Endothelial cell of umbilical vein (primary cell): ENCODE data around the gene CEP295NL. TPM values are rescaled to one million over a fixed set of nuclear protein-coding genes. Genes with fewer than 3 reads are reported as not detected.

Experiments
- BruUV-seq: library from RNA; stranded (reverse); fragments of 400-500 nt; replicated peaks from 2 replicates; lab custom pipeline; 2021; lab: Mats Ljungman, UMichigan
- CTCF ChIA-PET: fragments of 300-600, 350-600 bp; sonication (Branson Sonifier 250); formaldehyde crosslinking; loops from one replicate; lab custom pipeline; 2021; ENCODE audit warnings: antibody characterized with exemption, inconsistent platforms; lab: Charles Lee
- POLR2A ChIA-PET: fragments of 300-600, 350-600 bp; sonication (Branson Sonifier 250); formaldehyde crosslinking; loops from one replicate; lab custom pipeline; 2021; ENCODE audit warnings: antibody characterized with exemption, inconsistent platforms; lab: Charles Lee
- DNase-seq: peaks from one replicate; pipeline ENCODE4 v3.0.0-alpha.2; 2011; ENCODE audit warnings: low read depth, low spot score
- FAIRE-seq: peaks from 2 replicates; lab custom pipeline; 2011; peaks lifted over from hg19 to GRCh38; lab: Jason Lieb, UNC
- H2AFZ ChIP-seq: 2 replicates; pipeline ENCODE4 v1.6.0; 2012; ENCODE audit warnings: low read depth, low read length, control low read depth, inconsistent platforms
- H3K27ac ChIP-seq: 2 replicates; pipeline ENCODE4 v1.5.1; 2011; ENCODE audit warnings: low read depth, mild to moderate bottlenecking, control low read depth, low read length, moderate library complexity; ENCODE audit not compliant: insufficient read depth
- H3K27me3 ChIP-seq, 2 experiments: 2 replicates each; pipeline versions ENCODE4 v1.6.0 to v1.6.1; 2011; ENCODE audit warnings: low read length in 2 of 2, mixed read lengths in 1 of 2; ENCODE audit not compliant: control insufficient read depth in 2 of 2, insufficient read depth in 2 of 2
- H3K36me3 ChIP-seq, 2 experiments: 2 replicates in 1 of 2; 3 replicates in 1 of 2; pipeline ENCODE4 v1.5.1; 2011; ENCODE audit warnings: low read length in 2 of 2, mild to moderate bottlenecking in 1 of 2, moderate library complexity in 1 of 2; ENCODE audit not compliant: control insufficient read depth in 2 of 2, insufficient read depth in 2 of 2; ENCODE audit errors: extremely low read depth in 1 of 2
- H3K4me1 ChIP-seq: 3 replicates; pipeline ENCODE4 v1.5.1; 2011; ENCODE audit warnings: mild to moderate bottlenecking, low read length; ENCODE audit not compliant: control insufficient read depth, insufficient read depth; ENCODE audit errors: extremely low read depth
- H3K4me2 ChIP-seq: 2 replicates; pipeline ENCODE4 v1.6.1; 2011; ENCODE audit warnings: low read length, control low read depth, mixed read lengths; ENCODE audit not compliant: insufficient read depth
- H3K4me3 ChIP-seq, 3 experiments: fragments of 200-600 bp in 1 of 3; sonication (generic), shearing (Covaris generic) in 1 of 3; replicated peaks in 1 of 3; 2 replicates each; pipeline ENCODE4 v1.5.1; 2011 to 2016; ENCODE audit warnings: control low read depth in 3 of 3, low read length in 3 of 3, mild to moderate bottlenecking in 2 of 3, inconsistent platforms in 1 of 3, low read depth in 1 of 3, moderate library complexity in 1 of 3; ENCODE audit not compliant: insufficient read depth in 1 of 3
- H3K79me2 ChIP-seq: 2 replicates; pipeline ENCODE4 v1.6.0; 2012; ENCODE audit warnings: low read length, inconsistent platforms; ENCODE audit not compliant: control insufficient read depth, insufficient read depth
- H3K9ac ChIP-seq: replicated peaks from 2 replicates; pipeline ENCODE3; 2011; ENCODE audit warnings: low read length, control low read depth; ENCODE audit not compliant: insufficient read depth; ENCODE audit errors: extremely low read depth
- H3K9me1 ChIP-seq: replicated peaks from 3 replicates; pipeline ENCODE4 v1.6.0; 2011; ENCODE audit warnings: mild to moderate bottlenecking, low read length; ENCODE audit not compliant: control insufficient read depth, insufficient read depth; ENCODE audit errors: extremely low read depth
- H3K9me3 ChIP-seq: replicated peaks from 2 replicates; pipeline ENCODE4 v1.5.1; 2012; ENCODE audit warnings: low read length, inconsistent platforms; ENCODE audit not compliant: control insufficient read depth, insufficient read depth
- H4K20me1 ChIP-seq: replicated peaks from 2 replicates; pipeline ENCODE3; 2011; ENCODE audit warnings: mild to moderate bottlenecking, low read length; ENCODE audit not compliant: control insufficient read depth, insufficient read depth; ENCODE audit errors: extremely low read depth
- EZH2 ChIP-seq: IDR thresholded peaks from 2 replicates; pipeline ENCODE4 v1.6.1; 2012; ENCODE audit warnings: borderline replicate concordance, low read depth, mild to moderate bottlenecking, moderate library complexity, low read length, inconsistent platforms; ENCODE audit not compliant: severe bottlenecking
- FOS ChIP-seq: IDR thresholded peaks from 2 replicates; pipeline ENCODE4 v1.6.1; 2011; ENCODE audit warnings: mild to moderate bottlenecking, low read length, moderate library complexity, borderline replicate concordance; ENCODE audit not compliant: insufficient read depth
- GATA2 ChIP-seq: IDR thresholded peaks from 2 replicates; pipeline ENCODE4 v1.7.0; 2011; ENCODE audit warnings: low read depth, mild to moderate bottlenecking, moderate library complexity, mixed read lengths, low read length; ENCODE audit not compliant: insufficient read length, insufficient read depth
- JUN ChIP-seq: IDR thresholded peaks from 2 replicates; pipeline ENCODE4 v1.6.1; 2011; ENCODE audit warnings: borderline replicate concordance, low read depth; ENCODE audit not compliant: insufficient read length, insufficient read depth
- MYC ChIP-seq: IDR thresholded peaks from one replicate; pipeline ENCODE4 v1.6.1; 2011; ENCODE audit warnings: mild to moderate bottlenecking, low read depth, low read length
- POLR2A ChIP-seq: IDR thresholded peaks from 2 replicates; pipeline ENCODE4 v1.6.1; 2012; ENCODE audit warnings: low read depth, mild to moderate bottlenecking, control low read depth, low read length
- POLR2AphosphoS5 ChIP-seq: IDR thresholded peaks from 2 replicates; pipeline ENCODE4 v1.6.1; 2012; ENCODE audit warnings: low read depth, mild to moderate bottlenecking, control low read depth, low read length, moderate library complexity; ENCODE audit not compliant: insufficient read depth
- dilution Hi-C: fragments of 300-500 bp; cut with MboI; formaldehyde crosslinking; loops from one replicate; pipeline ENCODE4 v1.15.0; 2019; ENCODE audit warnings: low sequenced_read_pairs; ENCODE audit not compliant: extremely low pct_ligation_motif_present
- intact Hi-C: fragments of 100-400 bp; cut with micrococcal nuclease; formaldehyde crosslinking; loops from one replicate; pipeline ENCODE4 v1.10.0; 2022
- polyA plus RNA-seq, 4 experiments: library from polyadenylated mRNA; depleted of rRNA in 3 of 4; stranded (reverse) in 3 of 4; unstranded in 1 of 4; fragments of >200 nt; gene quantifications; 2 replicates each; pipeline versions ENCODE4 v1.2.1 to v1.2.3, GENCODE V29; 2011 to 2012; ENCODE audit warnings: missing spikeins in 1 of 4
- total RNA-seq: library from RNA; stranded (reverse); gene quantifications from 2 replicates; pipeline ENCODE4 v1.2.3, GENCODE V29; 2021
- TF ChIP-seq, protein P1 (sequence below): IDR thresholded peaks from 2 replicates; pipeline ENCODE4 v1.6.1; 2011; ENCODE audit not compliant: insufficient read depth, insufficient read length
- TF ChIP-seq, protein P2 (sequence below), 2 donors: IDR thresholded peaks; 1 replicate in 1 of 2; 2 replicates in 1 of 2; pipeline ENCODE4 v1.5.1; 2011; ENCODE audit warnings: low read length in 2 of 2, mild to moderate bottlenecking in 2 of 2, moderate library complexity in 2 of 2, control low read depth in 1 of 2, inconsistent platforms in 1 of 2, low read depth in 1 of 2; ENCODE audit not compliant: insufficient read depth in 1 of 2; ENCODE audit errors: extremely low read depth in 1 of 2

Gene CEP295NL
- total and polyA plus RNA-seq, 2 donors (not counting 3 experiments of a cell fraction or from before 2014, with no cell fraction given), result 0.10 to 8.3 TPM

DNA sequence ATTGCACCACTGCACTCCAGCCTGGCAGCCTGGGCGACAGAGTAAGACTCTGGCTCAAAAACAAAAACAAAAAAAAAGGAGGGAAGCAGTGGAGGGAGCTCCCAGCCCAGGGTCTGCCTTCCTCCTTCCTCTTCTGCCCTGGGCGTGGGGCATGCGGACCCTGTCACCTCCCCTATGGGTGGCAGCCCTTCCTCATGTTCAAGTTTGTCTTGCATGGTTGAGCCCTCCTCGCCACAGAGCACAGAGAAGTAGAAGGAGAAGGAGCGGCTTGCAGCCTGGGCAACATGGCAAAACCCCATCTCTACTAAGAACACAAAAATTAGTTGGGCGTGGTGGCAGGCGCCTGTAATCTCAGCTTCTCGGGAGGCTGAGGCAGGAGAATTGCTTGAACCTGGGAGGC is 43.6 kb upstream of the CEP295NL start:
- Histone ChIP-seq H3K79me2 (no peaks in the 10 kb centered on the region), H3K9me1 (no peaks in the 10 kb centered on the region), H4K20me1 (no peaks in the 10 kb centered on the region), H3K4me1 (no peaks in the 10 kb centered on the region), H3K9ac (no peak overlapping the region), H3K9me3 (no peaks in the 10 kb centered on the region), H3K36me3 (no peaks in the 10 kb centered on the region), H3K4me2 (no peak overlapping the region), H2AFZ (no peak overlapping the region), H3K27me3 (no peaks in the 10 kb centered on the region), H3K27ac (no peak overlapping the region), H3K4me3 (no peak overlapping the region)
- POLR2A ChIA-PET, result no interaction called here
- BruUV-seq, result no TSS peak
- dilution Hi-C loops (no loop called here), intact Hi-C loops (no loop called here)
- TF ChIP-seq, protein P1, sequence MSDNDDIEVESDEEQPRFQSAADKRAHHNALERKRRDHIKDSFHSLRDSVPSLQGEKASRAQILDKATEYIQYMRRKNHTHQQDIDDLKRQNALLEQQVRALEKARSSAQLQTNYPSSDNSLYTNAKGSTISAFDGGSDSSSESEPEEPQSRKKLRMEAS, result no peak
- TF ChIP-seq EZH2 (no peak), POLR2A (no peak), JUN (no peak), MYC (no peak), FOS (no peak), POLR2AphosphoS5 (no peak), GATA2 (no peak)
- TF ChIP-seq, protein P2, sequence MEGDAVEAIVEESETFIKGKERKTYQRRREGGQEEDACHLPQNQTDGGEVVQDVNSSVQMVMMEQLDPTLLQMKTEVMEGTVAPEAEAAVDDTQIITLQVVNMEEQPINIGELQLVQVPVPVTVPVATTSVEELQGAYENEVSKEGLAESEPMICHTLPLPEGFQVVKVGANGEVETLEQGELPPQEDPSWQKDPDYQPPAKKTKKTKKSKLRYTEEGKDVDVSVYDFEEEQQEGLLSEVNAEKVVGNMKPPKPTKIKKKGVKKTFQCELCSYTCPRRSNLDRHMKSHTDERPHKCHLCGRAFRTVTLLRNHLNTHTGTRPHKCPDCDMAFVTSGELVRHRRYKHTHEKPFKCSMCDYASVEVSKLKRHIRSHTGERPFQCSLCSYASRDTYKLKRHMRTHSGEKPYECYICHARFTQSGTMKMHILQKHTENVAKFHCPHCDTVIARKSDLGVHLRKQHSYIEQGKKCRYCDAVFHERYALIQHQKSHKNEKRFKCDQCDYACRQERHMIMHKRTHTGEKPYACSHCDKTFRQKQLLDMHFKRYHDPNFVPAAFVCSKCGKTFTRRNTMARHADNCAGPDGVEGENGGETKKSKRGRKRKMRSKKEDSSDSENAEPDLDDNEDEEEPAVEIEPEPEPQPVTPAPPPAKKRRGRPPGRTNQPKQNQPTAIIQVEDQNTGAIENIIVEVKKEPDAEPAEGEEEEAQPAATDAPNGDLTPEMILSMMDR (IDR thresholded peaks at IDR 0.05; ENCODE audit: extremely low read depth in 1 of 2, insufficient read depth in 1 of 2, low read depth in 1 of 2, low read length in 2 of 2), result no peak
- no peak for DNase-seq
- no peak for FAIRE-seq
- CTCF ChIA-PET, result interaction anchor here (1.1 to 1.8 kb wide), 2 partner anchors 24 to 81 kb away, joined by 3 to 4 read pairs; no protein-coding TSS in a partner anchor
